Measurements from ENCODE around the gene ZBTB7A.

ZBTB7A gene

GRCh38 chr19:4081441-4082129 lies 14.9 kb upstream of the ZBTB7A start (continued):
- TF ChIP-seq ZNF513 (tag by site-specific recombination; IDR thresholded peaks at IDR 0.05) (0 out of 2 replicates have a peak, but pooled peaks have one; percentile 21), SP3 (tag by site-specific recombination; IDR thresholded peaks at IDR 0.05) (peak; percentile 96), EGR2 (tag by site-specific recombination; IDR thresholded peaks at IDR 0.05; ENCODE audit: low read depth) (peak; percentile 94), ZBTB48 (tag by site-specific recombination; IDR thresholded peaks at IDR 0.05) (0 out of 2 replicates have a peak, but pooled peaks have one; percentile 17)

GRCh38 chr19:4080473-4080872 lies 13.8 kb upstream of the ZBTB7A start:
- CTCF ChIA-PET = no interaction called here

More at GRCh38 chr19:4080473-4080872, 13.8 kb upstream of the ZBTB7A start:
- Histone ChIP-seq H3K27ac (ENCODE audit: extremely low read depth, low read depth, low read length) (no peak overlapping the region), H3K36me3 (ENCODE audit: control insufficient read depth in 2 of 2, insufficient read depth in 1 of 2, low read length in 2 of 2) (no peaks in the 10 kb centered on the region), H3K4me3 (ENCODE audit: low read depth, low read length) (no peak overlapping the region), H3K9me3 (ENCODE audit: control insufficient read depth, insufficient read depth, low read depth, low read length) (no peaks in the 10 kb centered on the region), H3K4me1 (ENCODE audit: control insufficient read depth, insufficient read depth, low read length) (no peaks in the 10 kb centered on the region)
- TF ChIP-seq ZNF335 (tag by site-specific recombination; conservative IDR thresholded peaks at IDR 0.05) (no peak), ZBTB44 (tag by site-specific recombination; IDR thresholded peaks at IDR 0.05) (no peak), ZNF211 (tag by site-specific recombination; IDR thresholded peaks at IDR 0.05; ENCODE audit: low read depth) (no peak), ZNF510 (tag by site-specific recombination; IDR thresholded peaks at IDR 0.05; ENCODE audit: insufficient replicate concordance) (no peak), PBX3 (CRISPR knock-in tag; IDR thresholded peaks at IDR 0.05) (no peak), ZNF133 (tag by site-specific recombination; IDR thresholded peaks at IDR 0.05) (no peak), MEIS1 (CRISPR knock-in tag; IDR thresholded peaks at IDR 0.05; ENCODE audit: borderline replicate concordance) (no peak), KLF9 (tag by site-specific recombination; IDR thresholded peaks at IDR 0.05; ENCODE audit: low read depth) (no peak), ZNF639 (tag by site-specific recombination; IDR thresholded peaks at IDR 0.05) (no peak), ZNF777 (tag by site-specific recombination; IDR thresholded peaks at IDR 0.05; ENCODE audit: borderline replicate concordance) (no peak), ZNF132 (tag by site-specific recombination; IDR thresholded peaks at IDR 0.05; ENCODE audit: borderline replicate concordance) (no peak), SALL2 (tag by site-specific recombination; IDR thresholded peaks at IDR 0.05; ENCODE audit: borderline replicate concordance) (no peak), ZNF488 (tag by site-specific recombination; IDR thresholded peaks at IDR 0.05) (no peak), ZNF324 (tag by site-specific recombination; IDR thresholded peaks at IDR 0.05) (no peak), ZBTB10 (tag by site-specific recombination; IDR thresholded peaks at IDR 0.05) (no peak), ZNF580 (tag by site-specific recombination; IDR thresholded peaks at IDR 0.05) (no peak), ZNF266 (tag by site-specific recombination; IDR thresholded peaks at IDR 0.05; ENCODE audit: low read depth) (no peak), PRDM6 (tag by site-specific recombination; IDR thresholded peaks at IDR 0.05) (no peak), ZNF830 (tag by site-specific recombination; IDR thresholded peaks at IDR 0.05; ENCODE audit: low read depth) (no peak)
- POLR2A ChIA-PET = no interaction called here

Measured in HEK293 (cell line).